HT1080 (cell line): Measurements from ENCODE around the gene JOSD1. TPM values are rescaled to one million over a fixed set of nuclear protein-coding genes. Genes with fewer than 3 reads are reported as not detected.

Experiments
- small RNA-seq: library from RNA; depleted of rRNA; stranded (forward); fragments of <200 nt; gene quantifications from one replicate; pipeline ENCODE3, GENCODE V24; 2014
- total RNA-seq: library from RNA; depleted of rRNA; stranded (reverse); fragments of >200 nt; shearing (Covaris generic); gene quantifications from 2 replicates; pipeline ENCODE4 v1.2.3, GENCODE V29; 2014; rRNA removed

Gene JOSD1
- total RNA-seq, 1 experiment from 2014 or later = 57.2 TPM

Small RNA genes lying within 50 kb of the gene (small RNA-seq; reads per million reads assigned to genes)
- gene AL021707.8 = not detected

Other genes starting within 250 kb of the JOSD1 start
- gene KCNJ4, start 245.7 kb downstream of the JOSD1 start, total RNA-seq = 0.40 and 0.45 TPM in 2 replicates
- 9.1 and 11.8 TPM in 2 replicates for gene KDELR3, start 232.8 kb downstream of the JOSD1 start, total RNA-seq
- gene DDX17, start 194.6 kb downstream of the JOSD1 start, total RNA-seq = 241 and 292 TPM in 2 replicates
- 0.03 TPM in 1 of 2 replicates, not detected in the other for gene DMC1, start 130.8 kb downstream of the JOSD1 start, total RNA-seq
- gene FAM227A, start 44.6 kb downstream of the JOSD1 start, total RNA-seq = 0.07 TPM in 1 of 2 replicates, not detected in the other
- gene CBY1, start 44.3 kb downstream of the JOSD1 start, total RNA-seq = 7.8 and 12.2 TPM in 2 replicates
- gene TOMM22, start 19.0 kb downstream of the JOSD1 start, total RNA-seq = 130 and 134 TPM in 2 replicates
- gene GTPBP1, start 5.0 kb upstream of the JOSD1 start, total RNA-seq = 24.8 and 28.8 TPM in 2 replicates
- 84.8 and 87.9 TPM in 2 replicates for gene SUN2, start 55.1 kb upstream of the JOSD1 start, total RNA-seq
- 3.1 and 6.9 TPM in 2 replicates for gene DNAL4, start 93.2 kb upstream of the JOSD1 start, total RNA-seq
- 2.6 and 2.9 TPM in 2 replicates for gene NPTXR, start 143.1 kb upstream of the JOSD1 start, total RNA-seq
- gene CBX6, start 171.3 kb upstream of the JOSD1 start, total RNA-seq = 38.3 and 46.7 TPM in 2 replicates